Middle frontal gyrus (tissue), 1 donor: ENCODE results near the gene GTF2IRD1.
"Not testable (repeated sequence)": the region's sequence is repeated elsewhere in the genome, so short reads cannot be mapped to it uniquely, and the experiment has no call there.

Experiments
- DNase-seq: peaks from one replicate; pipeline ENCODE4 v3.0.0-alpha.2; 2015; ENCODE audit warnings: low spot score; ENCODE audit errors: extremely low spot score

The GTF2IRD1 gene

GRCh38 chr7:74514131-74514591 lies 60.5 kb downstream of the GTF2IRD1 start:
- no peak for DNase-seq

- no peak for DNase-seq
These were observed 61.6 kb downstream of the GTF2IRD1 start for GRCh38 chr7:74515276-74515675.

- DNase-seq: no peak
These were observed 62.5 kb downstream of the GTF2IRD1 start for GRCh38 chr7:74516214-74516613.

- no peak for DNase-seq
These were observed 64.3 kb downstream of the GTF2IRD1 start for GRCh38 chr7:74518041-74518440.

GRCh38 chr7:74518654-74519053 lies 64.9 kb downstream of the GTF2IRD1 start:
- no peak for DNase-seq

GRCh38 chr7:74519395-74519794 lies 65.7 kb downstream of the GTF2IRD1 start:
- DNase-seq: no peak

GRCh38 chr7:74521855-74522254 lies 68.1 kb downstream of the GTF2IRD1 start:
- no peak for DNase-seq

GRCh38 chr7:74522281-74522905 lies 68.7 kb downstream of the GTF2IRD1 start:
- DNase-seq: no peak

GRCh38 chr7:74523015-74523414 lies 69.3 kb downstream of the GTF2IRD1 start:
- no peak for DNase-seq

GRCh38 chr7:74525140-74525539 lies 71.4 kb downstream of the GTF2IRD1 start:
- DNase-seq: no peak

- DNase-seq: no peak
These were observed 72.2 kb downstream of the GTF2IRD1 start for GRCh38 chr7:74525881-74526280.

GRCh38 chr7:74526780-74527179 lies 73.1 kb downstream of the GTF2IRD1 start:
- DNase-seq: no peak

GRCh38 chr7:74527842-74528241 lies 74.1 kb downstream of the GTF2IRD1 start:
- DNase-seq: no peak

- DNase-seq: not testable (repeated sequence)
These were observed 75.1 kb downstream of the GTF2IRD1 start for GRCh38 chr7:74528773-74529172.

- no peak for DNase-seq
These were observed 82.2 kb downstream of the GTF2IRD1 start for GRCh38 chr7:74535951-74536356.

GRCh38 chr7:74541937-74542336 lies 88.2 kb downstream of the GTF2IRD1 start:
- not testable (repeated sequence) for DNase-seq

GRCh38 chr7:74542558-74543117 lies 88.9 kb downstream of the GTF2IRD1 start:
- no peak for DNase-seq

GRCh38 chr7:74544706-74545469 lies 91.2 kb downstream of the GTF2IRD1 start:
- DNase-seq: no peak

GRCh38 chr7:74545921-74546320 lies 92.2 kb downstream of the GTF2IRD1 start:
- DNase-seq: no peak

- not testable (repeated sequence) for DNase-seq
These were observed 99.9 kb downstream of the GTF2IRD1 start for GRCh38 chr7:74553596-74554012.

GRCh38 chr7:74554178-74554577 lies 100.5 kb downstream of the GTF2IRD1 start:
- no peak for DNase-seq

- no peak for DNase-seq
These were observed 106.5 kb downstream of the GTF2IRD1 start for GRCh38 chr7:74560086-74560719.
